Stomach (tissue), 4 donors: Measurements from ENCODE around the gene BCOR.

Source experiments
- POLR2A ChIP-seq, 4 donors: fragments of 450-650 bp; IDR thresholded peaks; one replicate each; pipeline ENCODE4 v1.6.1; 2016; ENCODE audit warnings: antibody characterized with exemption in 4 of 4, control low read depth in 2 of 4, mild to moderate bottlenecking in 1 of 4, moderate library complexity in 1 of 4
- POLR2AphosphoS5 ChIP-seq, 3 donors: sonication (generic); formaldehyde crosslinking; IDR thresholded peaks; one replicate each; pipeline ENCODE4 v1.6.1; 2016; ENCODE audit warnings: antibody characterized with exemption in 3 of 3
- TF ChIP-seq, protein P1 (sequence below), 7 experiments: fragments of 450-650 bp in 4 of 7; fragments of 200-600 bp in 3 of 7; sonication (generic) in 3 of 7; IDR thresholded peaks; one replicate each; pipeline ENCODE4 v1.5.1; 2016 to 2019; ENCODE audit warnings: antibody characterized with exemption in 7 of 7, control low read depth in 2 of 7, mild to moderate bottlenecking in 1 of 7

DNA sequence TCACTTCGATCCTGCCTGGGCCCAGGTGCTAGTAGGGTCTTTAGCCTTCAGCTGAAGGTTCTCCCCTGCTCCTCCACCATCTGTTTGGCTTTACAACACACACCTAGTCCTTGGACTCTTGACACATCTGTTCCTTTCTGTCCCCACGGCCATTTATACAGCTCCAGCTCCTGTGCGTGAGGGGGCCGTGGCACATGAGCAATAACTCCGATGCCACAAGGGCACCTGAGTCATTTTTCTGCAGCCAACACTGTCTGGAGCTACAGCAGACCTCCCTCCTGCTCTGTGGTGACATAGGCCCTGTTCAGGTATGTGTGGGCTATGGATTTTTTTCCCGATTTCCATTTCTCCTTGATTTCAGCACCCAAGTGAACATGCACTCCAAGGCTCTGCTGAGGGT is 44.7 kb upstream of the BCOR start:
- TF ChIP-seq, protein P1, sequence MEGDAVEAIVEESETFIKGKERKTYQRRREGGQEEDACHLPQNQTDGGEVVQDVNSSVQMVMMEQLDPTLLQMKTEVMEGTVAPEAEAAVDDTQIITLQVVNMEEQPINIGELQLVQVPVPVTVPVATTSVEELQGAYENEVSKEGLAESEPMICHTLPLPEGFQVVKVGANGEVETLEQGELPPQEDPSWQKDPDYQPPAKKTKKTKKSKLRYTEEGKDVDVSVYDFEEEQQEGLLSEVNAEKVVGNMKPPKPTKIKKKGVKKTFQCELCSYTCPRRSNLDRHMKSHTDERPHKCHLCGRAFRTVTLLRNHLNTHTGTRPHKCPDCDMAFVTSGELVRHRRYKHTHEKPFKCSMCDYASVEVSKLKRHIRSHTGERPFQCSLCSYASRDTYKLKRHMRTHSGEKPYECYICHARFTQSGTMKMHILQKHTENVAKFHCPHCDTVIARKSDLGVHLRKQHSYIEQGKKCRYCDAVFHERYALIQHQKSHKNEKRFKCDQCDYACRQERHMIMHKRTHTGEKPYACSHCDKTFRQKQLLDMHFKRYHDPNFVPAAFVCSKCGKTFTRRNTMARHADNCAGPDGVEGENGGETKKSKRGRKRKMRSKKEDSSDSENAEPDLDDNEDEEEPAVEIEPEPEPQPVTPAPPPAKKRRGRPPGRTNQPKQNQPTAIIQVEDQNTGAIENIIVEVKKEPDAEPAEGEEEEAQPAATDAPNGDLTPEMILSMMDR (IDR thresholded peaks at IDR 0.05): no peak
- TF ChIP-seq POLR2AphosphoS5 (IDR thresholded peaks at IDR 0.05): no peak
- TF ChIP-seq POLR2A (IDR thresholded peaks at IDR 0.05): no peak
